HCT116 (cell line): ENCODE data around the gene XPA. TPM values are rescaled to one million over a fixed set of nuclear protein-coding genes. Genes with fewer than 3 reads are reported as not detected.

Experiments
- ATAC-seq: fragments of 200-7000 bp; cut with Tn5 transposase; 2 replicates; pipeline ENCODE4 v1.9.1; 2020; ENCODE audit warnings: mild to moderate bottlenecking, moderate library complexity
- BruUV-seq: library from RNA; stranded (reverse); fragments of 400-500 nt; replicated peaks from 2 replicates; lab custom pipeline; 2021; lab: Mats Ljungman, UMichigan
- CTCF ChIA-PET: fragments of 300-600 bp; sonication (Branson Sonifier 250); formaldehyde crosslinking; loops from one replicate; lab custom pipeline; 2021; ENCODE audit warnings: antibody characterized with exemption; lab: Charles Lee
- POLR2A ChIA-PET: fragments of 300-600, 350-600 bp; sonication (Branson Sonifier 250); formaldehyde crosslinking; loops from one replicate; lab custom pipeline; 2021; ENCODE audit warnings: antibody characterized with exemption; lab: Charles Lee
- RAD21 ChIA-PET, 2 experiments: fragments of 300-600 bp; sonication (Branson Sonifier 250); formaldehyde crosslinking; loops; one replicate each; lab custom pipeline; 2023; ENCODE audit warnings: low total read pairs in 2 of 2; ENCODE audit not compliant: uncharacterized antibody in 2 of 2, unreplicated experiment in 2 of 2, low non-redundant PET in 1 of 2; lab: Charles Lee
- DNase-seq: peaks from one replicate; pipeline ENCODE4 v3.0.0-alpha.2; 2010; ENCODE audit warnings: low read depth, low spot score
- H2AFZ ChIP-seq: fragments of 200-600 bp; shearing (Covaris generic), sonication (generic); 2 replicates; pipeline ENCODE4 v1.6.1; 2017; ENCODE audit warnings: low read depth, mixed run types, mixed read lengths, antibody characterized with exemption, low read length; ENCODE audit not compliant: poor library complexity, severe bottlenecking
- H3K27ac ChIP-seq: 2 replicates; pipeline ENCODE4 v1.5.1; 2012; ENCODE audit warnings: low read depth, low read length
- H3K27me3 ChIP-seq: fragments of 200-600 bp; sonication (generic); 2 replicates; pipeline ENCODE4 v1.6.1; 2016; ENCODE audit warnings: mixed run types, low read length, mixed read lengths; ENCODE audit not compliant: insufficient read depth
- H3K36me3 ChIP-seq, 2 experiments: fragments of 200-500 bp in 1 of 2; fragments of 200-600 bp in 1 of 2; sonication (Bioruptor generic) in 1 of 2; sonication (generic) in 1 of 2; 2 replicates each; pipeline versions ENCODE4 v1.5.1 to v1.6.1; 2014 to 2016; ENCODE audit warnings: low read length in 2 of 2, inconsistent platforms in 1 of 2, mixed read lengths in 1 of 2, mixed run types in 1 of 2; ENCODE audit not compliant: insufficient read depth in 2 of 2, control insufficient read depth in 1 of 2
- H3K4me1 ChIP-seq, 2 experiments: fragments of 200-600 bp in 1 of 2; sonication (generic) in 1 of 2; 2 replicates each; pipeline versions ENCODE4 v1.5.1 to v1.6.1; 2012 to 2017; ENCODE audit warnings: low read length in 2 of 2, inconsistent platforms in 1 of 2, mild to moderate bottlenecking in 1 of 2, mixed read lengths in 1 of 2, mixed run types in 1 of 2, moderate library complexity in 1 of 2; ENCODE audit not compliant: insufficient read depth in 2 of 2, control insufficient read depth in 1 of 2
- H3K4me2 ChIP-seq: fragments of 200-600 bp; sonication (generic); 2 replicates; pipeline ENCODE4 v1.6.1; 2017; ENCODE audit warnings: mixed run types, low read length, mixed read lengths
- H3K4me3 ChIP-seq, 2 experiments: fragments of 200-600 bp in 1 of 2; sonication (generic) in 1 of 2; replicated peaks in 1 of 2; 2 replicates each; pipeline ENCODE4 v1.5.1; 2011 to 2016; ENCODE audit warnings: low read length in 2 of 2, control low read depth in 1 of 2, low read depth in 1 of 2, mild to moderate bottlenecking in 1 of 2, mixed read lengths in 1 of 2, mixed run types in 1 of 2
- H3K79me2 ChIP-seq: fragments of 200-600 bp; sonication (generic); 2 replicates; pipeline ENCODE4 v1.6.1; 2017; ENCODE audit warnings: mild to moderate bottlenecking, mixed run types, low read length, moderate library complexity, mixed read lengths; ENCODE audit not compliant: insufficient read depth
- H3K9ac ChIP-seq: fragments of 200-600 bp; sonication (generic); 2 replicates; pipeline ENCODE4 v1.6.1; 2016; ENCODE audit warnings: low read length, mixed read lengths
- H3K9me2 ChIP-seq: fragments of 200-600 bp; sonication (generic), shearing (Covaris generic); 2 replicates; pipeline ENCODE4 v1.6.1; 2017; ENCODE audit warnings: mixed run types, mild to moderate bottlenecking, moderate library complexity; ENCODE audit not compliant: insufficient read depth
- H3K9me3 ChIP-seq, 2 experiments: fragments of 200-500 bp in 1 of 2; fragments of 200-600 bp in 1 of 2; sonication (Bioruptor generic) in 1 of 2; sonication (generic) in 1 of 2; 2 replicates each; pipeline ENCODE4 v1.6.1; 2014 to 2017; ENCODE audit warnings: low read length in 2 of 2, mixed read lengths in 2 of 2, inconsistent platforms in 1 of 2, low read depth in 1 of 2, mild to moderate bottlenecking in 1 of 2, mixed run types in 1 of 2, moderate library complexity in 1 of 2; ENCODE audit not compliant: control insufficient read depth in 1 of 2, insufficient read depth in 1 of 2
- H4K20me1 ChIP-seq: fragments of 200-600 bp; sonication (generic), shearing (Covaris generic); 2 replicates; pipeline ENCODE4 v1.6.1; 2017; ENCODE audit warnings: mixed run types, mild to moderate bottlenecking, moderate library complexity; ENCODE audit not compliant: insufficient read depth
- CBX3 ChIP-seq: IDR thresholded peaks from 2 replicates; pipeline ENCODE4 v1.6.1; 2012; ENCODE audit warnings: low read depth
- EGR1 ChIP-seq: IDR thresholded peaks from 2 replicates; pipeline ENCODE4 v1.6.1; 2012; ENCODE audit warnings: low read depth
- ELF1 ChIP-seq: IDR thresholded peaks from 2 replicates; pipeline ENCODE4 v1.6.1; 2012; ENCODE audit warnings: low read depth, borderline replicate concordance
- POLR2A ChIP-seq: IDR thresholded peaks from 2 replicates; pipeline ENCODE4 v1.7.0; 2011; ENCODE audit warnings: borderline replicate concordance; ENCODE audit not compliant: insufficient read depth, insufficient read length; ENCODE audit errors: extremely low read depth
- SP1 ChIP-seq: IDR thresholded peaks from 2 replicates; pipeline ENCODE4 v1.6.1; 2012; ENCODE audit warnings: low read depth
- SRF ChIP-seq: IDR thresholded peaks from 2 replicates; pipeline ENCODE4 v1.6.1; 2012; ENCODE audit warnings: low read depth
- ZNF274 ChIP-seq: fragments of 200-500 bp; sonication (Bioruptor generic); IDR thresholded peaks from 2 replicates; pipeline ENCODE4 v1.6.1; 2014; ENCODE audit warnings: mild to moderate bottlenecking, low read depth, low read length, inconsistent platforms
- intact Hi-C: fragments of 100-400 bp; cut with micrococcal nuclease; formaldehyde crosslinking; loops from 2 replicates; pipeline ENCODE4 v1.10.0; 2022
- total RNA-seq: library from RNA; stranded (reverse); gene quantifications from one replicate; pipeline ENCODE4 v1.2.1, GENCODE V29; 2021; ENCODE audit not compliant: unreplicated experiment
- TF ChIP-seq, protein P1 (sequence below), 3 experiments: fragments of 200-600 bp in 1 of 3; sonication (generic) in 1 of 3; IDR thresholded peaks in 2 of 3; conservative IDR thresholded peaks in 1 of 3; 2 replicates each; pipeline ENCODE4 v1.5.1; 2012 to 2017; ENCODE audit warnings: low read depth in 2 of 3, low read length in 2 of 3, antibody characterized with exemption in 1 of 3, borderline replicate concordance in 1 of 3, control low read depth in 1 of 3, mild to moderate bottlenecking in 1 of 3, mixed read lengths in 1 of 3, mixed run types in 1 of 3, moderate library complexity in 1 of 3; ENCODE audit not compliant: insufficient read depth in 1 of 3
- TF ChIP-seq, protein P2 (sequence below): IDR thresholded peaks from 2 replicates; pipeline ENCODE4 v1.6.1; 2012; ENCODE audit warnings: low read depth

The XPA gene
- total RNA-seq, 1 experiment from 2014 or later, result 9.3 TPM

GRCh38 chr9:97625620-97626019 lies 71.5 kb downstream of the XPA start:
- BruUV-seq, result no TSS peak
- H3K79me2 ChIP-seq, result peaks cover 18% of the 10 kb centered on the region
- H3K4me2 ChIP-seq, result no peak overlapping the region
- H3K27me3 ChIP-seq, result no peaks in the 10 kb centered on the region
- TF ChIP-seq SRF (no peak), POLR2A (no peak), SP1 (no peak), ZNF274 (no peak), EGR1 (no peak), CBX3 (no peak), ELF1 (no peak)
- TF ChIP-seq, protein P1, sequence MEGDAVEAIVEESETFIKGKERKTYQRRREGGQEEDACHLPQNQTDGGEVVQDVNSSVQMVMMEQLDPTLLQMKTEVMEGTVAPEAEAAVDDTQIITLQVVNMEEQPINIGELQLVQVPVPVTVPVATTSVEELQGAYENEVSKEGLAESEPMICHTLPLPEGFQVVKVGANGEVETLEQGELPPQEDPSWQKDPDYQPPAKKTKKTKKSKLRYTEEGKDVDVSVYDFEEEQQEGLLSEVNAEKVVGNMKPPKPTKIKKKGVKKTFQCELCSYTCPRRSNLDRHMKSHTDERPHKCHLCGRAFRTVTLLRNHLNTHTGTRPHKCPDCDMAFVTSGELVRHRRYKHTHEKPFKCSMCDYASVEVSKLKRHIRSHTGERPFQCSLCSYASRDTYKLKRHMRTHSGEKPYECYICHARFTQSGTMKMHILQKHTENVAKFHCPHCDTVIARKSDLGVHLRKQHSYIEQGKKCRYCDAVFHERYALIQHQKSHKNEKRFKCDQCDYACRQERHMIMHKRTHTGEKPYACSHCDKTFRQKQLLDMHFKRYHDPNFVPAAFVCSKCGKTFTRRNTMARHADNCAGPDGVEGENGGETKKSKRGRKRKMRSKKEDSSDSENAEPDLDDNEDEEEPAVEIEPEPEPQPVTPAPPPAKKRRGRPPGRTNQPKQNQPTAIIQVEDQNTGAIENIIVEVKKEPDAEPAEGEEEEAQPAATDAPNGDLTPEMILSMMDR (IDR thresholded peaks at IDR 0.05 in 2 of 3, conservative IDR thresholded peaks at IDR 0.05 in 1 of 3; ENCODE audit: borderline replicate concordance in 1 of 3, insufficient read depth in 1 of 3, low read depth in 2 of 3, low read length in 2 of 3), result no peak
- TF ChIP-seq, protein P2, sequence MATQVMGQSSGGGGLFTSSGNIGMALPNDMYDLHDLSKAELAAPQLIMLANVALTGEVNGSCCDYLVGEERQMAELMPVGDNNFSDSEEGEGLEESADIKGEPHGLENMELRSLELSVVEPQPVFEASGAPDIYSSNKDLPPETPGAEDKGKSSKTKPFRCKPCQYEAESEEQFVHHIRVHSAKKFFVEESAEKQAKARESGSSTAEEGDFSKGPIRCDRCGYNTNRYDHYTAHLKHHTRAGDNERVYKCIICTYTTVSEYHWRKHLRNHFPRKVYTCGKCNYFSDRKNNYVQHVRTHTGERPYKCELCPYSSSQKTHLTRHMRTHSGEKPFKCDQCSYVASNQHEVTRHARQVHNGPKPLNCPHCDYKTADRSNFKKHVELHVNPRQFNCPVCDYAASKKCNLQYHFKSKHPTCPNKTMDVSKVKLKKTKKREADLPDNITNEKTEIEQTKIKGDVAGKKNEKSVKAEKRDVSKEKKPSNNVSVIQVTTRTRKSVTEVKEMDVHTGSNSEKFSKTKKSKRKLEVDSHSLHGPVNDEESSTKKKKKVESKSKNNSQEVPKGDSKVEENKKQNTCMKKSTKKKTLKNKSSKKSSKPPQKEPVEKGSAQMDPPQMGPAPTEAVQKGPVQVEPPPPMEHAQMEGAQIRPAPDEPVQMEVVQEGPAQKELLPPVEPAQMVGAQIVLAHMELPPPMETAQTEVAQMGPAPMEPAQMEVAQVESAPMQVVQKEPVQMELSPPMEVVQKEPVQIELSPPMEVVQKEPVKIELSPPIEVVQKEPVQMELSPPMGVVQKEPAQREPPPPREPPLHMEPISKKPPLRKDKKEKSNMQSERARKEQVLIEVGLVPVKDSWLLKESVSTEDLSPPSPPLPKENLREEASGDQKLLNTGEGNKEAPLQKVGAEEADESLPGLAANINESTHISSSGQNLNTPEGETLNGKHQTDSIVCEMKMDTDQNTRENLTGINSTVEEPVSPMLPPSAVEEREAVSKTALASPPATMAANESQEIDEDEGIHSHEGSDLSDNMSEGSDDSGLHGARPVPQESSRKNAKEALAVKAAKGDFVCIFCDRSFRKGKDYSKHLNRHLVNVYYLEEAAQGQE, result no peak
- H3K9me3 ChIP-seq, result no peaks in the 10 kb centered on the region
- no peak overlapping the region for H3K27ac ChIP-seq
- ChIA-PET RAD21 (no interaction called here), POLR2A (no interaction called here), CTCF (interaction anchor here (1.8 kb wide), 1 partner anchor 10 kb away, joined by 10 read pairs; no protein-coding TSS in a partner anchor)
- no peak for DNase-seq
- no peak overlapping the region for H3K4me3 ChIP-seq
- no peak overlapping the region for H3K9ac ChIP-seq
- intact Hi-C loops, result no loop called here
- H3K4me1 ChIP-seq, result no peaks in the 10 kb centered on the region
- no peaks in the 10 kb centered on the region for H4K20me1 ChIP-seq
- H3K36me3 ChIP-seq, result peaks cover 2 to 13% of the 10 kb centered on the region in 2 experiments; a peak in 3 of 4 replicates
- no peaks in the 10 kb centered on the region for H3K9me2 ChIP-seq
- ATAC-seq, result no peak
- no peak overlapping the region for H2AFZ ChIP-seq

Other genes with a start within 250 kb of the XPA start
- gene TMOD1, start 195.7 kb downstream of the XPA start, total RNA-seq, result 4.4 TPM
- 16.0 TPM for gene TSTD2, start 64.0 kb downstream of the XPA start, total RNA-seq
- 32.9 TPM for gene NCBP1, start 63.5 kb downstream of the XPA start, total RNA-seq
- not detected for gene FOXE1, start 155.9 kb upstream of the XPA start, total RNA-seq
- gene TRMO, start 225.2 kb upstream of the XPA start, total RNA-seq, result 10.2 TPM
- gene HEMGN, start 240.8 kb upstream of the XPA start, total RNA-seq, result not detected